CD4-positive, alpha-beta memory T cell (primary cell): Measurements from ENCODE around the gene CASTOR1. TPM values are rescaled to one million over a fixed set of nuclear protein-coding genes. Genes with fewer than 3 reads are reported as not detected.

Experiments
- CTCF ChIA-PET: fragments of 350-600 bp; sonication (Branson Sonifier 250); formaldehyde crosslinking; loops from one replicate; lab custom pipeline; 2021; ENCODE audit warnings: inconsistent platforms; ENCODE audit not compliant: partially characterized antibody; lab: Charles Lee
- POLR2A ChIA-PET: fragments of 350-600 bp; sonication (Branson Sonifier 250); formaldehyde crosslinking; loops from one replicate; lab custom pipeline; 2021; ENCODE audit not compliant: partially characterized antibody; lab: Charles Lee
- DNase-seq, 5 donors: peaks; one replicate each; pipeline versions ENCODE4 v3.0.0 to v3.0.0-alpha.2; 2020 to 2022; ENCODE audit warnings: mixed read lengths in 1 of 5
- H3K27ac ChIP-seq: one replicate; pipeline ENCODE4 v1.7.0; 2013; ENCODE audit warnings: low read depth, low read length
- H3K27me3 ChIP-seq: 2 replicates; pipeline ENCODE4 v1.7.0; 2013; ENCODE audit warnings: mild to moderate bottlenecking, low read length, moderate library complexity; ENCODE audit not compliant: insufficient read depth
- H3K36me3 ChIP-seq: 2 replicates; pipeline ENCODE4 v1.7.0; 2013; ENCODE audit warnings: mild to moderate bottlenecking, low read length, moderate library complexity; ENCODE audit not compliant: insufficient read depth
- H3K4me1 ChIP-seq: 2 replicates; pipeline ENCODE4 v1.7.0; 2013; ENCODE audit warnings: mild to moderate bottlenecking, low read length, moderate library complexity; ENCODE audit not compliant: insufficient read depth
- H3K4me3 ChIP-seq, 2 donors: one replicate each; pipeline ENCODE4 v1.7.0; 2013; ENCODE audit warnings: low read length in 2 of 2, mild to moderate bottlenecking in 1 of 2
- H3K9me3 ChIP-seq, 2 donors: one replicate each; pipeline ENCODE4 v1.7.0; 2013; ENCODE audit warnings: low read length in 2 of 2, control low read depth in 1 of 2; ENCODE audit not compliant: control insufficient read depth in 1 of 2
- H3K27ac Mint-ChIP-seq, 7 donors: one replicate each; pipeline ENCODE4 v1.8.0; 2020 to 2021; ENCODE audit warnings: mixed read lengths in 7 of 7, mild to moderate bottlenecking in 6 of 7, inconsistent platforms in 3 of 7, moderate library complexity in 3 of 7
- H3K27me3 Mint-ChIP-seq, 2 donors: one replicate each; pipeline ENCODE4 v1.8.0; 2020 to 2021; ENCODE audit warnings: mixed read lengths in 2 of 2
- H3K36me3 Mint-ChIP-seq, 2 donors: one replicate each; pipeline ENCODE4 v1.8.0; 2020 to 2021; ENCODE audit warnings: mixed read lengths in 2 of 2, inconsistent platforms in 1 of 2, mild to moderate bottlenecking in 1 of 2
- H3K4me1 Mint-ChIP-seq, 4 donors: one replicate each; pipeline ENCODE4 v1.8.0; 2020 to 2021; ENCODE audit warnings: mixed read lengths in 4 of 4, mild to moderate bottlenecking in 1 of 4
- H3K4me3 Mint-ChIP-seq, 8 donors: one replicate each; pipeline ENCODE4 v1.8.0; 2020 to 2021; ENCODE audit warnings: mixed read lengths in 8 of 8, mild to moderate bottlenecking in 7 of 8, moderate library complexity in 6 of 8, inconsistent platforms in 3 of 8
- H3K9me3 Mint-ChIP-seq, 8 donors: one replicate each; pipeline ENCODE4 v1.8.0; 2020 to 2021; ENCODE audit warnings: mixed read lengths in 8 of 8, mild to moderate bottlenecking in 5 of 8, inconsistent platforms in 3 of 8, moderate library complexity in 1 of 8
- intact Hi-C: fragments of 100-400 bp; cut with micrococcal nuclease; formaldehyde crosslinking; loops from one replicate; pipeline ENCODE4 v1.15.1; 2023
- polyA plus RNA-seq, 2 donors: library from polyadenylated mRNA; unstranded; fragments of 300-500 nt; fragmentation: Illumina TruSeq; gene quantifications; one replicate each; pipeline ENCODE4 v1.2.3, GENCODE V29; 2021
- total RNA-seq, 2 experiments: library from RNA; stranded (reverse); gene quantifications; one replicate each; pipeline ENCODE4 v1.2.3, GENCODE V29; 2021

CASTOR1 gene
- total and polyA plus RNA-seq, 4 experiments from 2014 or later = 11.3 to 17.5 (median 14.3) TPM

DNA sequence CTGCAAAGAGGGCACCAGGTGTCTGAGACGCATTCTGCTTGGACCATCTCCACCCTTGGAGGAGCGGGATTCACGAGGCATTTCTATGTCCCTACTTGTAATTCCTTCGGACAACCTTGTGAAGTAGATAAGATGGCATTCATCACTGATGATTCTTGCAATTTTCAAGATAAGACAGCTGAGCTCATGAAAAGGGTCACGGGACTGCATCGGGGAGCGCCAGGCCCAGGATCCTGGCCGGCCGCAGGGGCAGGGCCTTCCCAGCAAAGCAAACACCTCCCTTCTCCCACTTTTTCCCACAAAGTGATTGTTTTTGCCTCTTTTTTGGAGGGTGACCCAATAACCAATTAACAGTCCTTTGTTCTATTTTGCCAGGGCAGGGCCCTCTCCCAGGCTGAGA is 51.2 kb downstream of the CASTOR1 start:
- ChIA-PET POLR2A (no interaction called here), CTCF (interaction anchor here (1.0 to 1.4 kb wide), 2 partner anchors 10 to 130 kb away, joined by 3 to 4 read pairs; no protein-coding TSS in a partner anchor)
- H3K4me3 ChIP-seq = no peak overlapping the region
- Mint-ChIP-seq H3K27ac (peak overlapping the region in 1 of 7 donors; percentile 47), H3K4me1 (peaks cover 0 to 6% (median 0%) of the 10 kb centered on the region in 4 donors), H3K27me3 (no peaks in the 10 kb centered on the region), H3K9me3 (no peaks in the 10 kb centered on the region), H3K4me3 (no peak overlapping the region), H3K36me3 (no peaks in the 10 kb centered on the region)
- no peaks in the 10 kb centered on the region for H3K36me3 ChIP-seq
- H3K4me1 ChIP-seq = peaks cover 2% of the 10 kb centered on the region
- H3K27me3 ChIP-seq = no peaks in the 10 kb centered on the region
- intact Hi-C loops = no loop called here
- no peak overlapping the region for H3K27ac ChIP-seq
- DNase-seq = no peak
- H3K9me3 ChIP-seq = no peaks in the 10 kb centered on the region

DNA sequence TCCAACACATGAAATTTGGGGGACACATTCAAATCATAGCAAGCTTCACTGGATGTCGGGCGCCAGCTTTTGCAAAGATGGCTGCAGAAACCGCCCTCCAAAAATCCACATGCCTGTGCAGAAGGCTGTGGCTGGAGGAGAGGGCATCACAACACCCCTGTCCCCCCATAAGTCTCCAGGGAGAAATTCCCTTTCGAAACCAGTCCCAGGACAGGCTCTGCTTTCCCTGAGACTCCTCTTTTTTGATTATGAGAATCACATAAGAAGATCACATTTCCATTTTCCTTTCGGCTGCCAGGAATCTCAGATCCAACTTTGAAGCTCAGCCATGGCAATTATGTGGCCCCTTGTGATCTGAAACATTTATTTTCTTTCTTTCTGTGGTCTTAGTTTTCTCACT is 52.4 kb downstream of the CASTOR1 start:
- H3K36me3 Mint-ChIP-seq = no peaks in the 10 kb centered on the region
- Histone ChIP-seq H3K9me3 (no peaks in the 10 kb centered on the region), H3K27me3 (no peaks in the 10 kb centered on the region), H3K4me3 (no peak overlapping the region), H3K4me1 (no peaks in the 10 kb centered on the region), H3K27ac (no peak overlapping the region), H3K36me3 (no peaks in the 10 kb centered on the region)
- no peaks in the 10 kb centered on the region for H3K4me1 Mint-ChIP-seq
- H3K9me3 Mint-ChIP-seq = no peaks in the 10 kb centered on the region
- POLR2A ChIA-PET = no interaction called here
- CTCF ChIA-PET = no interaction called here
- H3K27me3 Mint-ChIP-seq = no peaks in the 10 kb centered on the region
- intact Hi-C loops = no loop called here
- DNase-seq = no peak
- no peak overlapping the region for H3K4me3 Mint-ChIP-seq
- H3K27ac Mint-ChIP-seq = peak overlapping the region in 1 of 7 donors; percentile 8

DNA sequence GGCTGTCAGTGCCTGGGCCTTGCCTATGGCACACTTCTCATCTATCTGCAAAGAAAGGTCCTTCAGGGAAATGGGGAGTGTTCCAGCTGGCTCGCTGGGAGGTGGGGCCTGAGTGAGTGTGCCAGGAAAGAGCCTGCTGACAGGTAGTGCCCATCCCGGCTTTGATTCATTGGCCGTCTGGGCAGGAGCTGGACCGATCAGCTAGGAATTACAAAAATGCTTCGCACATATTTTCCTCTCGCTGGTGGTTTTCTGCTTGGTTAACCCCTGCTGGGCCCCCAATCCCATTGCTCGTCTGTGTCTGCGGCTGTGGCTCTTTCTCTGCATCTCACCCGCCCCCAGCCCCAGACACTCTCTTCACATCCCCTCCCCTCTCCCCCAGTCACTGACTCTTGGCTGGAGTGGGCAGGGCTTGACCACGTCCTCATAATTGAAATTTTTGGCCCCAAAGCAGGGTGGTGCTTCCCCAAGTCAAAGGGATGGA is 53.6 kb downstream of the CASTOR1 start:
- intact Hi-C loops = no loop called here
- Mint-ChIP-seq H3K9me3 (no peaks in the 10 kb centered on the region), H3K27ac (peak overlapping the region in 1 of 7 donors; percentile 70), H3K4me3 (no peak overlapping the region), H3K27me3 (no peaks in the 10 kb centered on the region), H3K36me3 (no peaks in the 10 kb centered on the region), H3K4me1 (no peaks in the 10 kb centered on the region)
- ChIA-PET POLR2A (no interaction called here), CTCF (interaction anchor here (1.1 kb wide), 1 partner anchor 11 kb away, joined by 3 read pairs; the partner anchor contains the start of gene LIF)
- Histone ChIP-seq H3K9me3 (no peaks in the 10 kb centered on the region), H3K4me1 (no peaks in the 10 kb centered on the region), H3K27me3 (no peaks in the 10 kb centered on the region), H3K27ac (no peak overlapping the region), H3K4me3 (no peak overlapping the region), H3K36me3 (no peaks in the 10 kb centered on the region)
- no peak for DNase-seq

Other genes with a start within 250 kb of the CASTOR1 start
- not detected for gene HORMAD2, start 209.0 kb downstream of the CASTOR1 start, total RNA-seq
- not detected for gene HORMAD2, start 209.0 kb downstream of the CASTOR1 start, polyA plus RNA-seq
- gene LIF, start 42.7 kb downstream of the CASTOR1 start, total RNA-seq = under 1 TPM; 0.26 to 0.58 TPM
- not detected for gene LIF, start 42.7 kb downstream of the CASTOR1 start, polyA plus RNA-seq
- 1 to 10 TPM; 1.1 to 1.6 TPM for gene OSM, start 22.7 kb downstream of the CASTOR1 start, total RNA-seq
- 100 to 1,000 TPM in 1 of 2 donors, 10 to 100 TPM in 1; 23.7 to 103 TPM for gene OSM, start 22.7 kb downstream of the CASTOR1 start, polyA plus RNA-seq
- gene TBC1D10A, start 37.4 kb upstream of the CASTOR1 start, total RNA-seq = 10 to 100 TPM; 62.2 to 76.8 TPM
- 10 to 100 TPM; 60.6 to 61.6 TPM for gene TBC1D10A, start 37.4 kb upstream of the CASTOR1 start, polyA plus RNA-seq
- 100 to 1,000 TPM; 279 to 301 TPM for gene SF3A1, start 67.4 kb upstream of the CASTOR1 start, total RNA-seq
- gene SF3A1, start 67.4 kb upstream of the CASTOR1 start, polyA plus RNA-seq = 100 to 1,000 TPM in 1 of 2 donors, 10 to 100 TPM in 1; 44.0 to 155 TPM
- gene CCDC157, start 67.5 kb upstream of the CASTOR1 start, total RNA-seq = 1 to 10 TPM; 2.1 to 3.0 TPM
- 1 to 10 TPM in 1 of 2 donors, under 1 TPM in 1; 0.38 to 3.9 TPM for gene CCDC157, start 67.5 kb upstream of the CASTOR1 start, polyA plus RNA-seq
- gene RNF215, start 97.9 kb upstream of the CASTOR1 start, total RNA-seq = 1 to 10 TPM; 6.1 to 6.6 TPM
- gene RNF215, start 97.9 kb upstream of the CASTOR1 start, polyA plus RNA-seq = under 1 TPM; 0.29 to 0.53 TPM
- 1 to 10 TPM; 6.0 to 8.6 TPM for gene SEC14L2, start 107.5 kb upstream of the CASTOR1 start, total RNA-seq
- 10 to 100 TPM in 1 of 2 donors, 1 to 10 TPM in 1; 9.7 to 13.8 TPM for gene SEC14L2, start 107.5 kb upstream of the CASTOR1 start, polyA plus RNA-seq
- gene MTFP1, start 136.3 kb upstream of the CASTOR1 start, total RNA-seq = 10 to 100 TPM; 13.5 to 15.7 TPM
- 10 to 100 TPM; 31.1 to 47.4 TPM for gene MTFP1, start 136.3 kb upstream of the CASTOR1 start, polyA plus RNA-seq
- gene SEC14L3, start 182.5 kb upstream of the CASTOR1 start, total RNA-seq = not detected
- gene SEC14L3, start 182.5 kb upstream of the CASTOR1 start, polyA plus RNA-seq = not detected
- not detected for gene SEC14L4, start 216.2 kb upstream of the CASTOR1 start, total RNA-seq
- not detected for gene SEC14L4, start 216.2 kb upstream of the CASTOR1 start, polyA plus RNA-seq